ENCODE data around the gene ARSA. TPM values are rescaled to one million over a fixed set of nuclear protein-coding genes. Genes with fewer than 3 reads are reported as not detected.
"Not testable (repeated sequence)": the region's sequence is repeated elsewhere in the genome, so short reads cannot be mapped to it uniquely, and the experiment has no call there.

ARSA gene
- total RNA-seq, 4 donors from 2014 or later, result 81.2 to 253 (median 99.1) TPM

GRCh38 chr22:50653256-50653655 lies 25.3 kb upstream of the ARSA start:
- Histone ChIP-seq H3K27ac (no peak overlapping the region), H3K4me3 (no peak overlapping the region), H3K9me3 (peaks cover 0 to 9% of the 10 kb centered on the region in 2 donors), H3K36me3 (no peaks in the 10 kb centered on the region), H3K27me3 (peaks cover 16% of the 10 kb centered on the region), H3K4me1 (no peaks in the 10 kb centered on the region)
- WGBS, 2 donors (ENCODE audit: low coverage in 1 of 2), result 85 to 87% methylated on average over 9 to 10 of the region's 10 CpGs
- TF ChIP-seq, protein P1, sequence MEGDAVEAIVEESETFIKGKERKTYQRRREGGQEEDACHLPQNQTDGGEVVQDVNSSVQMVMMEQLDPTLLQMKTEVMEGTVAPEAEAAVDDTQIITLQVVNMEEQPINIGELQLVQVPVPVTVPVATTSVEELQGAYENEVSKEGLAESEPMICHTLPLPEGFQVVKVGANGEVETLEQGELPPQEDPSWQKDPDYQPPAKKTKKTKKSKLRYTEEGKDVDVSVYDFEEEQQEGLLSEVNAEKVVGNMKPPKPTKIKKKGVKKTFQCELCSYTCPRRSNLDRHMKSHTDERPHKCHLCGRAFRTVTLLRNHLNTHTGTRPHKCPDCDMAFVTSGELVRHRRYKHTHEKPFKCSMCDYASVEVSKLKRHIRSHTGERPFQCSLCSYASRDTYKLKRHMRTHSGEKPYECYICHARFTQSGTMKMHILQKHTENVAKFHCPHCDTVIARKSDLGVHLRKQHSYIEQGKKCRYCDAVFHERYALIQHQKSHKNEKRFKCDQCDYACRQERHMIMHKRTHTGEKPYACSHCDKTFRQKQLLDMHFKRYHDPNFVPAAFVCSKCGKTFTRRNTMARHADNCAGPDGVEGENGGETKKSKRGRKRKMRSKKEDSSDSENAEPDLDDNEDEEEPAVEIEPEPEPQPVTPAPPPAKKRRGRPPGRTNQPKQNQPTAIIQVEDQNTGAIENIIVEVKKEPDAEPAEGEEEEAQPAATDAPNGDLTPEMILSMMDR (IDR thresholded peaks at IDR 0.05), result no peak
- TF ChIP-seq POLR2AphosphoS5 (IDR thresholded peaks at IDR 0.05), result no peak
- no peak for TF ChIP-seq POLR2A (IDR thresholded peaks at IDR 0.05)
- intact Hi-C loops (cut with DNase I; ENCODE audit: low total_unique reads), result no loop called here
- in situ Hi-C loops (cut with MboI; ENCODE audit: low pct_ligation_motif_present in 1 of 4, low pct_unique_long_range_greater_than_20kb in 1 of 4, low sequenced_read_pairs in 3 of 4), result no loop called here
- no peak for DNase-seq

GRCh38 chr22:50643821-50644101 lies 15.8 kb upstream of the ARSA start:
- H3K4me3 ChIP-seq; intact Hi-C loops (cut with DNase I; ENCODE audit: low total_unique reads); H3K36me3 ChIP-seq; H3K9me3 ChIP-seq; H3K4me1 ChIP-seq; DNase-seq; in situ Hi-C loops (cut with MboI; ENCODE audit: low pct_ligation_motif_present in 1 of 4, low pct_unique_long_range_greater_than_20kb in 1 of 4, low sequenced_read_pairs in 3 of 4); H3K27ac ChIP-seq: not testable (repeated sequence)
- WGBS, 2 donors (ENCODE audit: low coverage in 1 of 2), result 39 to 59% methylated on average over 3 of the region's 3 CpGs
- H3K27me3 ChIP-seq, result peaks cover 49% of the 10 kb centered on the region

DNA sequence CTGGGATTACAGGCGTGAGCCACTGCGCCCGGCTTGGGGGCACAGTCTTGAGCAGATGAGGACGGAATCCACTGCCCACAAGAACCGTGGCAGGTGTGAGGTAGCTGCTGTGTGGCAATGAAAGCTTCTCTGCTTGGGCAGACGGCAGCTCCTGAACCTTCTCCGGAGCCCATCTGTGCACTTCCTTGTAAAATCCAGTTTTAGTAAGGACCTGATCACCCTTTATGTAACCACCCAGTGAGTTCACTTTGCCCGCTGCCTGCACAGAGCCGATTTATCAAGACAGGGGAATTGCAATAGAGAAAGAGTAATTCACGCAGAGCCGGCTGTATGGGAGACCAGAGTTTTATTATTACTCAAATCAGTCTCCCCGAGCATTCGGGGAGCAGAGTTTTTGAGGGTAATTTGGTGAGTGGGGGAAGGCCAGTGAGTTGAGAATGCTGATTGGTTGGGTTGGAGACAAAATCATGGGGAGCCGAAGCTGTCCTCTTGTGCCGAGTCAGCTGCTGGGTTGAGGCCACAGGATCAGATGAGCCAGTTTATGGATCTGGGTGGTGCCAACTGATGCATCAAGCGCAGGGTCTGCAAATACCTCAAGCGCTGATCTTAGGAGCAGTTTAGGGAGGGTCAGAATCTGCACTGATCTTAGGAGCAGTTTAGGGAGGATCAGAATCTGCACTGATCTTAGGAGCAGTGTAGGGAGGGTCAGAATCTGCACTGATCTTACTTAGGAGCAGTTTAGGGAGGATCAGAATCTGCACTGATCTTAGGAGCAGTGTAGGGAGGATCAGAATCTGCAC lies 15.3 kb upstream of the ARSA start:
- H3K9me3 ChIP-seq; H3K27ac ChIP-seq; H3K4me3 ChIP-seq; H3K4me1 ChIP-seq; DNase-seq; H3K36me3 ChIP-seq; in situ Hi-C loops (cut with MboI; ENCODE audit: low pct_ligation_motif_present in 1 of 4, low pct_unique_long_range_greater_than_20kb in 1 of 4, low sequenced_read_pairs in 3 of 4); intact Hi-C loops (cut with DNase I; ENCODE audit: low total_unique reads): not testable (repeated sequence)
- 87 to 89% methylated on average over 9 to 17 of the region's 17 CpGs for WGBS, 2 donors (ENCODE audit: low coverage in 1 of 2)
- H3K27me3 ChIP-seq, result peaks cover 49% of the 10 kb centered on the region

GRCh38 chr22:50641696-50642607 lies 14.0 kb upstream of the ARSA start:
- no peak for DNase-seq
- no peaks in the 10 kb centered on the region for H3K9me3 ChIP-seq
- peak overlapping the region in 1 of 4 donors; percentile 17 for H3K27ac ChIP-seq
- peaks cover 0 to 10% (median 0%) of the 10 kb centered on the region in 4 donors for H3K4me1 ChIP-seq
- H3K27me3 ChIP-seq, result peaks cover 49% of the 10 kb centered on the region
- no peaks in the 10 kb centered on the region for H3K36me3 ChIP-seq
- 10 to 42% methylated on average over 2 to 17 of the region's 17 CpGs for WGBS, 2 donors (ENCODE audit: low coverage in 1 of 2)
- TF ChIP-seq EP300 (IDR thresholded peaks at IDR 0.05; ENCODE audit: low read depth) (no peak), POLR2A (IDR thresholded peaks at IDR 0.05) (no peak), POLR2AphosphoS5 (IDR thresholded peaks at IDR 0.05) (no peak)
- TF ChIP-seq, protein P1 (IDR thresholded peaks at IDR 0.05), result no peak
- H3K4me3 ChIP-seq, result no peak overlapping the region
- intact Hi-C loops (cut with DNase I; ENCODE audit: low total_unique reads) (no loop called here), in situ Hi-C loops (cut with MboI; ENCODE audit: low pct_ligation_motif_present in 1 of 4, low pct_unique_long_range_greater_than_20kb in 1 of 4, low sequenced_read_pairs in 3 of 4) (no loop called here)

DNA sequence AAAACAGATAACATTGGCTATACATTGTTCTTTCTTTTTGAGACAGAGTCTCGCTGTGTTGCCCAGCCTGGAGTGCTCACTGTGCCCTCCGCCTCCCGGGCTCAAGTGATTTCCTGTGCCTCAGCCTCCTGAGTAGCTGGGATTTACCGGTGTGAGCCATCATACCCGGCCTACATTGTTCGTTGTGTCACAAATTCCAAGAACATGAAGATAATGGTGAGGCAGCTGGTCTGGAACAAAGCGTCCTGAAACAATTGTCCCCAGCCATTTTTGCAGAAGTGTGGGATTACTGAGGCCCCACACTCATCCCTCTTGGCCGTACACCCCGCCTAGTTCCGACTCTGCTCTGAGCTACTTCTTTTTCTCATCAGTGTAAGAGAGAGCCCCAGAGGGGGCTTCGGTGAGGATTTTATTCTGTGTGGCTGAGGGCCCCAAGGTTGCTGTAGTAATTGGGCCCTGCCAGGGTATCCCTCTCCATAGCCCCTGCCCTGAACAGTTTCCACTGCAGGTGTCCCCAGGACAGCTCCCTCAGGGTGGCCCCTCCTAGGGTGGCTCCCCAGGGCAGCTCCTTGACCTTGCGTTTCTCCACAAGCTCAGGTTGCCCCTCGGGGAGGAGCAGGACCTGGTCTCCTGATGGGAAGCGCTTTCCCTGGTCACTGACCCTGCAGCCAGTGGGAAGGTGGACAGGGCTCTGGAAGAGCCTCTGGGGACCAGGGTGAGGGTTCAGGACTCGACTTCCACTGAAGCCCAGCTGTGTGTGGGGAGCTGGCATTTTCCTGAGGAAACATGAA lies 13.1 kb upstream of the ARSA start:
- intact Hi-C loops (cut with DNase I; ENCODE audit: low total_unique reads), result no loop called here
- TF ChIP-seq POLR2A (IDR thresholded peaks at IDR 0.05), result no peak
- TF ChIP-seq, protein P1 (IDR thresholded peaks at IDR 0.05), result no peak
- no peak for TF ChIP-seq EP300 (IDR thresholded peaks at IDR 0.05; ENCODE audit: low read depth)
- no peak for TF ChIP-seq POLR2AphosphoS5 (IDR thresholded peaks at IDR 0.05)
- Histone ChIP-seq H3K27ac (peak overlapping the region in 1 of 4 donors; percentile 17), H3K4me1 (peaks cover 0 to 10% (median 0%) of the 10 kb centered on the region in 4 donors), H3K36me3 (no peaks in the 10 kb centered on the region), H3K4me3 (no peak overlapping the region), H3K9me3 (no peaks in the 10 kb centered on the region), H3K27me3 (peaks cover 42% of the 10 kb centered on the region)
- DNase-seq, result no peak
- 79 to 82% methylated on average over 8 to 15 of the region's 15 CpGs for WGBS, 2 donors (ENCODE audit: low coverage in 1 of 2)
- in situ Hi-C loops (cut with MboI; ENCODE audit: low pct_ligation_motif_present in 1 of 4, low pct_unique_long_range_greater_than_20kb in 1 of 4, low sequenced_read_pairs in 3 of 4), result no loop called here

GRCh38 chr22:50640296-50640695 lies 12.3 kb upstream of the ARSA start:
- in situ Hi-C loops (cut with MboI; ENCODE audit: low pct_ligation_motif_present in 1 of 4, low pct_unique_long_range_greater_than_20kb in 1 of 4, low sequenced_read_pairs in 3 of 4); H3K36me3 ChIP-seq; H3K4me3 ChIP-seq; DNase-seq; H3K27ac ChIP-seq; H3K9me3 ChIP-seq; H3K4me1 ChIP-seq; intact Hi-C loops (cut with DNase I; ENCODE audit: low total_unique reads): not testable (repeated sequence)
- WGBS, 2 donors (ENCODE audit: low coverage in 1 of 2), result 92% methylated on average over 2 to 12 of the region's 12 CpGs
- peaks cover 35% of the 10 kb centered on the region for H3K27me3 ChIP-seq

Data from transverse colon (tissue), 4 donors.